Measurements from ENCODE around the gene UBE2Z.

The UBE2Z gene

DNA sequence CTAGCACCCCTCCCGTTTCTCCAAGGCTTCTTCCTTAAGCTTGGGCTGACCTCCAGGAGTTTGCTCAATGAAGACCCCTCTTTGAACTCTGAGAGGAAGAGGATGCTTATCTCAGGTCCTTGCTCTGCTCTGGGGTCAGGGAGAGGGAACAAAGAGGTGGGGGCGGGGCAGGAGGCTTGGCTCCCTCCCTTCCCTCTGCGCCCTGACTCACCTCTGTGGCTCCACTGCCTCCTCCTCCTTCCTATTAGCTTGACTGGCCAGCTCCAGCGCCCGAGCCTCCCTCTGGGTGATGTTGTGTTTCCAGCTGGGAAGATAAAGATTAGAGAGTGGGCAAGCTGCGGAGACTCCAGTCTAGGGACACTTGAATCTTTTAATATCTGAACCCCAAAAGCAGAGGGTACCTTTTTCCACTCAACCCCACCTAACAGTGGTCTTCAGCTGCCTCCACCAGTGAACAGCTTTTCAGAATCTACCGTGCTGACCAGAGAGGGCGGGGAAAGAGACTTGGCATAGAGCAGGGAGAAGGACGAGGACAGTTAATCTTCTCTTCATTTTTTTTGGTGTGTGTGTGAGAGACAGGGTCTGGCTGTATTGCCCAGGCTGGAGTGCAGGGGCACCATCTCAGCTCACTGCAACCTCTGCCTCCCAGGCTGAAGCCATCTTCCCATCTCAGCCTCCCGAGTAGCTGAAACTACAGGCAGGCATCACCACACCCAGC is 53.5 kb downstream of the UBE2Z start:
- DNase-seq: no peak

DNA sequence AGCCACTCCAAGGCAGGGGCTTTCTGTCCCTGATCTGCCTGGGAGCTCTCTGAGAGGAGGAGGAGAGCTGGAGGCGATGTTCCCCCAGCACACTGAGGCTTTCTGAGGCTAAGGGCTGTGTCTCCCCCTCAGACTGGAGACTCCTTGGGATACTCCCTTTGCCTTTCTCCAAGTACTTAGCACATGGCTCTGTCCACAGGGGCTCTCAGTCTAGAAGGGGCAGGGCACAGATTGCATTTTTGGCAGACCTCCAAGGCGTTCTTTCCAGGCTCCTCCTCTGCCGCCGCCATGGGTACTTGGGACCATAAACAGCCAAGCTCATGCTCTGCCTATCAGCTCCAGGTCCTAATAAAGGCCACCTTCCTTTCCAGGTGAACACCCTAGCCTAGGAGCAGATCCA is 62.0 kb downstream of the UBE2Z start:
- no peak for DNase-seq

DNA sequence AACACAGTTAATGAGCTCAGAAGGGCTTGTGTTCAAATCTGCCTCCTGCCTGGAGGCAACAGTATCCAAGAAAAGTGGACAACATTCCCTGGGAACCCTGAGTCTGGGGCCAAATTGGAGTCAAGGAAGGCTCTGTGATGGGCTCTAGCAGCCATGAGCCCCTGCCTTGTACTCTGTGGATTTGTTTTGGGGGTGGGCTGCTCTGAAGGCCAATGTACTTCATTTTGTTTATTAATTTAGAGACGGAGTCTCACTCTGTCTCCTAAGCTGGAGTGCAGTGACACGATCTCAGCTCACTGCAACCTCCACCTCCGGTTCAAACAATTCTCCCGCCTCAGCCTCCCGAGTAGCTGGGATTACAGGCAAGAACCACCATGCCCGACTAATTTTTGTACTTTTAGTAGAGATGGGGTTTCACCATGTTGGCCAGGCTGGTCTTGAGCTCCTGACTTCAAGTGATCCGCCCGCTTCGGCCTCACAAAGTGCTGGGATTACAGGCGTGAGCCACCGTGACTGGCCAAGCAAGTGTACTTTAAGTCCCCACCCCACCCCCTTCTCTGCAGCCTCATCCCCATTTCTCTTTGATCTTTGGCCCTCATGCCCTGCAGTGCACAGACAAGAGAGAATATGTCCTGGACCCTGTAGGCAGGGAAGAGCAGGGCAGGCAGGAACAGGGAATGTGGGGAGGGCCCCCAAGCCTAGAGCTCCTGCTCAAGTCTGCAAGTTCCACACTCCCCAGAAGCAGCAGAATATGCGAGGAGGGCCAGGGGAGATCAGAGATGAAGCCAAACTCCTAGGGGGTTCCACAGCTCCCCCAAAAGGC is 62.9 kb downstream of the UBE2Z start:
- DNase-seq: no peak

DNA sequence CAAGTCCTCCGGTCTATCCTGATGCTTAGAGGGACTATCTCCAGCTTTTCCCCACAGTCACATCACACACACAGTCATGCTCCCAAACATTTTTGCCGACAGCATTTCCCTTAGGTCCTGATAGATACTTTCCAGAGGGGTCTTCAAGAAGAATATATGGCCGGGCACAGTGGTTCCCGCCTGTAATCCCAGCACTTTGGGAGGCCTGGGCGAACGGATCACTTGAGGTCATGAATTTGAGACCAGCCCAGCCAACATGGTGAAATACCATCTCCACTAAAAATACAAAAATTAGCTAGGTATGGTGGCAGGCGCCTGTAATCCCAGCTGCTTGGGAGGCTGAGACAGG is 64.5 kb downstream of the UBE2Z start:
- DNase-seq: no peak

DNA sequence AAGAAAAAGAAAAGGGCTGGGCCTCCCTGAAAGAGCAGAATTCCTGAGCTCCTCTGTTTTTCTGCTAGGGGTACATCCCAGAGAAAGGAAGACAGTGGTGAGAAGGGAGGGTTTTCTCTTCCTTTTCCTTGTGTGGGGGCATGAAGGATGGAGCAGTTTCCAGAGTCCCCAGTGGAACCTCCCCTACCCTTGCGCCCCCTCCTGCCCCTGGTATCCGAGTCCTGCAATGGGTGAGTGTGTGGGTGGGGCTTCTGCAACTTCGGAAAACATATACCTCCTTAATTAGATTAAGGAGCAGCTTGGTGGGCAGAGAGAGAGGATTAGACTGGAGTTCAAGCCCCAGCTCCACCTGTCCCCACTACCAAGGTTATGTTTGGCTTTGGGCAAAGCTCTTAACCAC is 65.6 kb downstream of the UBE2Z start:
- DNase-seq: no peak
